MM.1S (cell line): ENCODE data around the gene BMF.

Experiments used
- CTCF ChIP-seq: fragments of 300-600 bp; sonication (generic); IDR thresholded peaks from 2 replicates; pipeline ENCODE4 v1.5.1; 2016; ENCODE audit warnings: antibody characterized with exemption, low read length, mixed read lengths
- EZH2 ChIP-seq: fragments of 300-600 bp; sonication (generic); optimal IDR thresholded peaks from 2 replicates; pipeline ENCODE3; 2017; ENCODE audit warnings: low read depth, mild to moderate bottlenecking, antibody characterized with exemption, low read length, mixed read lengths
- EZH2phosphoT487 ChIP-seq: fragments of 300-600 bp; sonication (generic); IDR thresholded peaks from 2 replicates; pipeline ENCODE4 v1.6.1; 2018; ENCODE audit warnings: antibody characterized with exemption, low read length

DNA sequence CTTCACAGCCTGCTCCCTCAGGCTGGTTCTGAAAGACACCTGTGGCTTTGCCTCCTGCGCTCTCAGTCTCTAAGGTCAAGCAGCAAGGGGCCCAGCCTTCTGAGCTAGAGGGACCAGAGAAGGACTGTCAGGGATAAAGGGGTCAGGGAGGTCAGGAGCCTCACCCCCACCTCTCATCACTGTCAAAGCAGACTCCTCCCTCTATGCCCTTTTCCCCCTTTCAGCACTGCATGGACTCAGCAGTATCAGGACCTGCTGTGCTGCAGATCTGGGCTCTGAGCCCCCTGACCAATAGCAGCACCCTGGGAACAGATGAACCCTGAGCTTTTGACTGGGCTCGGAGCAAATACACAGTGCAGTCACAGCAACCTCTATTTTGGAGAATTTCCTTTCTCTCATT, 3.2 kb upstream of the BMF start:
- TF ChIP-seq EZH2 (no peak), EZH2phosphoT487 (no peak), CTCF (no peak)
